GM21360 (cell line): ENCODE results near the gene VIPR2.
"Not testable (repeated sequence)": the region's sequence is repeated elsewhere in the genome, so short reads cannot be mapped to it uniquely, and the experiment has no call there.

Experiments used
- ATAC-seq: cut with Tn5 transposase; IDR thresholded peaks from one replicate; pipeline ENCODE4 v1.9.1; 2021; ENCODE audit warnings: mild to moderate bottlenecking, moderate library complexity; ENCODE audit not compliant: unreplicated experiment

Gene VIPR2

GRCh38 chr7:159140170-159140910, 4.3 kb downstream of the VIPR2 start:
- ATAC-seq: no peak

GRCh38 chr7:159139639-159140038, 5.0 kb downstream of the VIPR2 start:
- ATAC-seq: no peak

GRCh38 chr7:159139202-159139601, 5.5 kb downstream of the VIPR2 start:
- no peak for ATAC-seq

- ATAC-seq: no peak
Observed at GRCh38 chr7:159138508-159138907, 6.2 kb downstream of the VIPR2 start.

GRCh38 chr7:159137906-159138305, 6.8 kb downstream of the VIPR2 start:
- no peak for ATAC-seq

GRCh38 chr7:159136846-159137245, 7.8 kb downstream of the VIPR2 start:
- ATAC-seq: no peak

- no peak for ATAC-seq
Observed at GRCh38 chr7:159136442-159136841, 8.2 kb downstream of the VIPR2 start.

GRCh38 chr7:159136013-159136412, 8.7 kb downstream of the VIPR2 start:
- ATAC-seq: no peak

- ATAC-seq: not testable (repeated sequence)
Observed at GRCh38 chr7:159132670-159133443, 11.8 kb downstream of the VIPR2 start.

- no peak for ATAC-seq
Observed at GRCh38 chr7:159130820-159131219, 13.8 kb downstream of the VIPR2 start.

GRCh38 chr7:159130199-159130775, 14.4 kb downstream of the VIPR2 start:
- no peak for ATAC-seq

- ATAC-seq: no peak
Observed at GRCh38 chr7:159128767-159129166, 15.9 kb downstream of the VIPR2 start.

- no peak for ATAC-seq
Observed at GRCh38 chr7:159127691-159128642, 16.7 kb downstream of the VIPR2 start.

- no peak for ATAC-seq
Observed at GRCh38 chr7:159126311-159127260, 18.1 kb downstream of the VIPR2 start.

GRCh38 chr7:159125955-159126270, 18.8 kb downstream of the VIPR2 start:
- no peak for ATAC-seq

- no peak for ATAC-seq
Observed at GRCh38 chr7:159125104-159125954, 19.3 kb downstream of the VIPR2 start.

GRCh38 chr7:159123793-159124192, 20.9 kb downstream of the VIPR2 start:
- not testable (repeated sequence) for ATAC-seq

- ATAC-seq: not testable (repeated sequence)
Observed at GRCh38 chr7:159123294-159123693, 21.4 kb downstream of the VIPR2 start.

- ATAC-seq: no peak
Observed at GRCh38 chr7:159122276-159122675, 22.4 kb downstream of the VIPR2 start.
